Femur (tissue), 1 donor: ENCODE measurements around the gene GTSE1.
A peak's percentile ranks its signal among the peaks of the same experiment; 100 is the strongest.
"Not testable (repeated sequence)": the region's sequence is repeated elsewhere in the genome, so short reads cannot be mapped to it uniquely, and the experiment has no call there.

Source experiments
- DNase-seq: peaks from one replicate; pipeline ENCODE4 v3.0.0-alpha.2; 2017

The GTSE1 gene

GRCh38 chr22:46294784-46295183 lies 1.9 kb upstream of the GTSE1 start:
- no peak for DNase-seq

- DNase-seq = no peak
These were observed 1.2 kb upstream of the GTSE1 start for GRCh38 chr22:46295277-46295971.

- DNase-seq = peak; percentile 55
These were observed 612 bp downstream of the GTSE1 start for GRCh38 chr22:46297151-46297812.

GRCh38 chr22:46299101-46299500 lies 2.4 kb downstream of the GTSE1 start:
- no peak for DNase-seq

GRCh38 chr22:46300491-46300890 lies 3.8 kb downstream of the GTSE1 start:
- no peak for DNase-seq

GRCh38 chr22:46303347-46303965 lies 6.8 kb downstream of the GTSE1 start:
- no peak for DNase-seq

GRCh38 chr22:46308283-46308988 lies 11.8 kb downstream of the GTSE1 start:
- DNase-seq = no peak

- no peak for DNase-seq
These were observed 12.9 kb downstream of the GTSE1 start for GRCh38 chr22:46309526-46310085.

- DNase-seq = no peak
These were observed 15.4 kb downstream of the GTSE1 start for GRCh38 chr22:46312056-46312455.

- not testable (repeated sequence) for DNase-seq
These were observed 16.2 kb downstream of the GTSE1 start for GRCh38 chr22:46312848-46313247.

GRCh38 chr22:46315976-46316375 lies 19.3 kb downstream of the GTSE1 start:
- DNase-seq = no peak

GRCh38 chr22:46317646-46318045 lies 21.0 kb downstream of the GTSE1 start:
- no peak for DNase-seq

- no peak for DNase-seq
These were observed 21.9 kb downstream of the GTSE1 start for GRCh38 chr22:46318576-46318975.

GRCh38 chr22:46319319-46319718 lies 22.6 kb downstream of the GTSE1 start:
- no peak for DNase-seq

- no peak for DNase-seq
These were observed 23.6 kb downstream of the GTSE1 start for GRCh38 chr22:46320166-46320710.

- no peak for DNase-seq
These were observed 24.2 kb downstream of the GTSE1 start for GRCh38 chr22:46320716-46321386.

GRCh38 chr22:46322711-46323110 lies 26.0 kb downstream of the GTSE1 start:
- no peak for DNase-seq

- DNase-seq = no peak
These were observed 26.5 kb downstream of the GTSE1 start for GRCh38 chr22:46323162-46323561.

GRCh38 chr22:46326066-46326680 lies 29.5 kb downstream of the GTSE1 start:
- DNase-seq = no peak

GRCh38 chr22:46327691-46328465 lies 31.2 kb downstream of the GTSE1 start:
- DNase-seq = no peak

GRCh38 chr22:46328797-46329196 lies 32.1 kb downstream of the GTSE1 start:
- no peak for DNase-seq
